Naive B cell (primary cell): Measurements from ENCODE around the gene NCKAP5. TPM values are rescaled to one million over a fixed set of nuclear protein-coding genes. Genes with fewer than 3 reads are reported as not detected.
A peak's percentile ranks its signal among the peaks of the same experiment; 100 is the strongest.

Experiments
- ATAC-seq, 2 donors: fragments of 150-1000 bp; cut with Tn5 transposase; 2 replicates each; pipeline ENCODE4 v1.10.0; 2021; ENCODE audit warnings: low read depth in 2 of 2, mild to moderate bottlenecking in 2 of 2, moderate library complexity in 2 of 2
- DNase-seq: peaks from one replicate; pipeline ENCODE4 v3.0.0; 2022
- H3K27ac Mint-ChIP-seq, 6 donors: one replicate each; pipeline ENCODE4 v1.8.0; 2020 to 2022; ENCODE audit warnings: mild to moderate bottlenecking in 6 of 6, mixed read lengths in 6 of 6, moderate library complexity in 5 of 6, inconsistent platforms in 2 of 6
- H3K27me3 Mint-ChIP-seq, 3 donors: one replicate each; pipeline ENCODE4 v1.8.0; 2021 to 2022; ENCODE audit warnings: mixed read lengths in 3 of 3, mild to moderate bottlenecking in 1 of 3
- H3K36me3 Mint-ChIP-seq, 2 donors: one replicate each; pipeline ENCODE4 v1.8.0; 2020 to 2022; ENCODE audit warnings: mixed read lengths in 2 of 2, inconsistent platforms in 1 of 2, mild to moderate bottlenecking in 1 of 2
- H3K4me1 Mint-ChIP-seq, 3 donors: one replicate each; pipeline ENCODE4 v1.8.0; 2020 to 2022; ENCODE audit warnings: mixed read lengths in 3 of 3, inconsistent platforms in 1 of 3, mild to moderate bottlenecking in 1 of 3, moderate library complexity in 1 of 3
- H3K4me3 Mint-ChIP-seq, 8 donors: one replicate each; pipeline ENCODE4 v1.8.0; 2020 to 2022; ENCODE audit warnings: mild to moderate bottlenecking in 8 of 8, mixed read lengths in 8 of 8, moderate library complexity in 8 of 8, inconsistent platforms in 2 of 8
- H3K9me3 Mint-ChIP-seq, 7 donors: one replicate each; pipeline ENCODE4 v1.8.0; 2020 to 2022; ENCODE audit warnings: mixed read lengths in 7 of 7, mild to moderate bottlenecking in 5 of 7, inconsistent platforms in 2 of 7, moderate library complexity in 1 of 7
- polyA plus RNA-seq, 6 donors: library from polyadenylated mRNA; unstranded; fragments of 300-500 nt; fragmentation: Illumina TruSeq; gene quantifications; one replicate each; pipeline ENCODE4 v1.2.3, GENCODE V29; 2021; ENCODE audit warnings: low read depth in 6 of 6

The NCKAP5 gene
- polyA plus RNA-seq, 6 donors from 2014 or later: 0.10 to 0.21 TPM; not detected in 4

DNA sequence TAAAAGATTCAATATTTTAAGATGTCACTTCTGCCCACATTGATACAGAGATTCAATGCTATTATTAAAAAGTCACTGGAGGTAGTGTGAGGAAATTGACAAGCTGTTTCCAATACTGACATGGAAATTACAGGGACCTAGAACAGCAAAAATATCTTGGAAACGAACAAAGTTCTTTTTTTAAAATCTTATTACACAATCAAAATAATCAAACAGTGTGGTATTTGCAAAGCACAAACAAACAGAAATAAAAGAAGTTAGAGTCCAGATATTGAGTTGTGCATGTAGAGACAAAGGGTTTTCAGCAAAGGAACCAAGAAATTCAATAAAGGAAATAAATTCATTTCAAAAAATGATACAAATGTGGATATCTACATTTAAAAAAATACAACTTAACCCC, 369.6 kb downstream of the NCKAP5 start:
- Mint-ChIP-seq H3K36me3 (no peaks in the 10 kb centered on the region), H3K9me3 (peaks cover 0 to 19% (median 10%) of the 10 kb centered on the region in 7 donors), H3K4me3 (no peak overlapping the region), H3K27me3 (peaks cover 0 to 6% (median 0%) of the 10 kb centered on the region in 3 donors), H3K4me1 (no peaks in the 10 kb centered on the region), H3K27ac (no peak overlapping the region)
- ATAC-seq: no peak
- DNase-seq: no peak

- Mint-ChIP-seq H3K9me3 (peaks cover 0 to 22% (median 8%) of the 10 kb centered on the region in 7 donors), H3K27ac (no peak overlapping the region), H3K27me3 (peaks cover 0 to 6% (median 0%) of the 10 kb centered on the region in 3 donors), H3K4me3 (no peak overlapping the region), H3K4me1 (no peaks in the 10 kb centered on the region), H3K36me3 (no peaks in the 10 kb centered on the region)
- ATAC-seq (no peak), DNase-seq (no peak)
Measured at GRCh38 chr2:133197156-133197555, 371.1 kb downstream of the NCKAP5 start.

GRCh38 chr2:133194777-133195335, 373.4 kb downstream of the NCKAP5 start:
- no peak overlapping the region for H3K27ac Mint-ChIP-seq
- H3K4me1 Mint-ChIP-seq: no peaks in the 10 kb centered on the region
- H3K27me3 Mint-ChIP-seq: peaks cover 0 to 6% (median 0%) of the 10 kb centered on the region in 3 donors
- peaks cover 0 to 21% (median 12%) of the 10 kb centered on the region in 7 donors for H3K9me3 Mint-ChIP-seq
- H3K36me3 Mint-ChIP-seq: no peaks in the 10 kb centered on the region
- no peak for DNase-seq
- ATAC-seq: no peak
- no peak overlapping the region for H3K4me3 Mint-ChIP-seq

DNA sequence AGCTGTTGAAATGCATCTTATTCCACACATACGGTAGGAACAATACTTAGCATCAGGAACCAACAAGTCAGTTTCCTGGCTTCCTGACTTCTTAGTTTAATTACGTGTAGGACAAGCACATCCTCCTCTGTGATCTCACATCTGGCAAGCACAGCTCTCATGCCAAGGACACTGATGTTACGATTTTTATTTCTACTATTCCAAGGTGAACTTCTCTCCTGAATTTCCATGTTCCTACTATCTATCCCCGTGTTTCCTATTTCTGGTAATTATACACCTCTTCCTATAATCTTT, 374.0 kb downstream of the NCKAP5 start:
- ATAC-seq (no peak), DNase-seq (no peak)
- no peak overlapping the region for H3K27ac Mint-ChIP-seq
- peaks cover 0 to 23% (median 13%) of the 10 kb centered on the region in 7 donors for H3K9me3 Mint-ChIP-seq
- no peaks in the 10 kb centered on the region for H3K4me1 Mint-ChIP-seq
- H3K4me3 Mint-ChIP-seq: no peak overlapping the region
- peaks cover 0 to 6% (median 0%) of the 10 kb centered on the region in 3 donors for H3K27me3 Mint-ChIP-seq
- H3K36me3 Mint-ChIP-seq: no peaks in the 10 kb centered on the region

DNA sequence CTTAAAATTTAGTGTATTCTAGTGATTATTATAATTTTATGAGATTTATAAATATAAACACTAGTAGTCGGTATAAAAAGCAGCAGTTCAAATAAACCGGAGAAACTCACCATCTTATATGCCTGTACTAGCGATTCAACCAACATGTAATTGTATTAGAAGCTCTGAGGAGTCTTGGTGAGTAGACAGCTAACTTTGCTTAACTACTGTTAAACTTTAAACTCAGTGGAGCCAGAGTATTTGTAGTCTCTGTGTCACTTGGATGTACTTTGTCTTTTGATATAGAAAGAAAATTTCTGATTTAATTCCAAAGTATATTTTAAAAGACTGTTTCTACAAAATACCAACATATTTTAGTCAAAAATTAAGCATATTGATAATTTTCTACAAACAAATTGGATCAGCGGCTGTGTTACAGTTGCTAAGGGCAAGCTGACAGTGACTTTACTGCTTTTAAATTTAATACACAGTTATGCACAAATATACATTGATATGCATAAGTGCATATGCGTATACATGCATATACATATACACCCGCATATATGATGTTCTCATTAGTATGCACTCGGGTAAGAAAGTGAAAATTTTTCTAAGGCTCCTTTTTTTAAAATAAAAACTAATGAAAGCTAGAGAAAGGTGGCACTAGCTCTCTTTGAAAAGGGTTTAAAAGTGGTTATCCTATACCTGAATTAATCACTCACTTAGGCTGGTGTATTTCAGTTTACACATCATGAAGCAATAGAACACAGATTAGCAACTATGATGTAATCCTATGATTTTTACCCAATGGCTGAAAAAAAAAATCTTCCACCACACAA, 374.5 kb downstream of the NCKAP5 start:
- ATAC-seq (no peak), DNase-seq (no peak)
- no peaks in the 10 kb centered on the region for H3K36me3 Mint-ChIP-seq
- H3K27me3 Mint-ChIP-seq: peaks cover 0 to 7% (median 0%) of the 10 kb centered on the region in 3 donors
- H3K4me3 Mint-ChIP-seq: no peak overlapping the region
- peaks cover 0 to 25% (median 16%) of the 10 kb centered on the region in 7 donors for H3K9me3 Mint-ChIP-seq
- H3K4me1 Mint-ChIP-seq: no peaks in the 10 kb centered on the region
- H3K27ac Mint-ChIP-seq: no peak overlapping the region

GRCh38 chr2:133192028-133192427, 376.2 kb downstream of the NCKAP5 start:
- no peaks in the 10 kb centered on the region for H3K4me1 Mint-ChIP-seq

DNA sequence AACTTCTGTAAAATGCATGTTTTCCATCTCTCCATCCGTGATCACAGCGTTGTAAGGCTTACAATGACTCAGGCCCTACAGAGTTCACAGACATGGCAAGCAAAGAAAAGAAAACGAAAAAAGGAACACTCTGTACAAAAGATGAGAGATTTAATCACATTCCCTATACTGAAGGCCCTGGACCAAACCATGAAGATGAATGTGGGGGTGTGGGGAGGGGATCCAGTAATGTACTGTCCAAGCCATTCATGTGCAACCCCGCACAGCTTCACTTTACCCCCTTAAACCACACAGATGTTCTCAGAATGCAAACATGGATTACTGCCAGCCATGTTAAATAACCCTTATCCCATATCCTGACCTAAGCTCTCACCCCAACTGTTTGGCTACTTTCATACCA, 391.1 kb downstream of the NCKAP5 start:
- no peak overlapping the region for H3K4me3 Mint-ChIP-seq
- H3K27me3 Mint-ChIP-seq: peaks cover 5 to 20% (median 18%) of the 10 kb centered on the region in 3 donors
- no peaks in the 10 kb centered on the region for H3K36me3 Mint-ChIP-seq
- H3K9me3 Mint-ChIP-seq: peaks cover 0 to 8% (median 2%) of the 10 kb centered on the region in 7 donors
- H3K27ac Mint-ChIP-seq: no peak overlapping the region
- H3K4me1 Mint-ChIP-seq: no peaks in the 10 kb centered on the region
- DNase-seq: no peak
- no peak for ATAC-seq

More at GRCh38 chr2:133192028-133192427, 376.2 kb downstream of the NCKAP5 start:
- H3K36me3 Mint-ChIP-seq: no peaks in the 10 kb centered on the region
- peaks cover 0 to 28% (median 17%) of the 10 kb centered on the region in 7 donors for H3K9me3 Mint-ChIP-seq
- DNase-seq (no peak), ATAC-seq (no peak)
- no peak overlapping the region for H3K27ac Mint-ChIP-seq
- H3K4me3 Mint-ChIP-seq: no peak overlapping the region
- peaks cover 0 to 6% (median 0%) of the 10 kb centered on the region in 3 donors for H3K27me3 Mint-ChIP-seq

GRCh38 chr2:133175926-133176325, 392.3 kb downstream of the NCKAP5 start:
- H3K27ac Mint-ChIP-seq: no peak overlapping the region
- ATAC-seq (no peak), DNase-seq (no peak)
- H3K9me3 Mint-ChIP-seq: peaks cover 0 to 10% (median 2%) of the 10 kb centered on the region in 7 donors
- no peaks in the 10 kb centered on the region for H3K4me1 Mint-ChIP-seq
- H3K27me3 Mint-ChIP-seq: peaks cover 5 to 20% (median 18%) of the 10 kb centered on the region in 3 donors
- H3K36me3 Mint-ChIP-seq: no peaks in the 10 kb centered on the region
- H3K4me3 Mint-ChIP-seq: no peak overlapping the region

GRCh38 chr2:133173224-133173623, 395.0 kb downstream of the NCKAP5 start:
- DNase-seq (no peak), ATAC-seq (no peak)
- H3K27ac Mint-ChIP-seq: no peak overlapping the region
- H3K27me3 Mint-ChIP-seq: peaks cover 9 to 28% (median 27%) of the 10 kb centered on the region in 3 donors
- no peak overlapping the region for H3K4me3 Mint-ChIP-seq
- H3K4me1 Mint-ChIP-seq: no peaks in the 10 kb centered on the region
- H3K36me3 Mint-ChIP-seq: no peaks in the 10 kb centered on the region
- peaks cover 0 to 10% (median 2%) of the 10 kb centered on the region in 7 donors for H3K9me3 Mint-ChIP-seq

GRCh38 chr2:133171393-133172004, 396.8 kb downstream of the NCKAP5 start:
- DNase-seq: peak; percentile 3
- ATAC-seq: no peak
- no peaks in the 10 kb centered on the region for H3K4me1 Mint-ChIP-seq
- no peaks in the 10 kb centered on the region for H3K36me3 Mint-ChIP-seq
- H3K27me3 Mint-ChIP-seq: peaks cover 9 to 20% (median 16%) of the 10 kb centered on the region in 3 donors
- peaks cover 0 to 10% (median 2%) of the 10 kb centered on the region in 7 donors for H3K9me3 Mint-ChIP-seq
- no peak overlapping the region for H3K27ac Mint-ChIP-seq
- H3K4me3 Mint-ChIP-seq: no peak overlapping the region

DNA sequence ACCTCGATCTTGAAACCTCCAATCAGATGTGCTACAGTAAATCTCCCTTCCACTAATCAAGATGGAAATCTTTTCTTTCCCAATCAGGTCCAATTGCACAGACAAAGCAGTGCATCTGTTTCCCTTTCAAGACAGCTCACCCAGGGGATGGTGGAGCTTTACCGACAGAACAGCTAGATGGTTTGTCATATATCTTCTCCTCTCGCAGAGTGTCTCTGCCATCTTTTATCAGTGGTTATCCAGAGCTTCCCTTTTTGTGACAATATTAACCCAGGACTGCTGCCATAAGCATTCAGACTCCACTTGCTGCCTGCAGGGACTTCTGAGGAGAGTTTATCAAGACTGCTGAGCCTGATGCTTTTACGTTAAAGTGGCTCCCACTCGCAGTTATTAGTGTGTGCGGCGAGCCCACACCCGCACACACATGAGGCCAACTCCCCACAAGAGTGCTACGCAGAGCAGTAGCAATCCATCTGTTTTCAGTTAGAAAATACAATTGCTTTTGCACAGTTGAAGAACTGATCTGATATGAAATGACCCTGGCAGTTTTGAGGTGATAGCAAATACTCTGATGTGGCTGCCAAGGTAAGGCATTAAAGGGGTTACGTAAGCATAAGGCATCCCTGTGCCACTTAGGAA, 398.9 kb downstream of the NCKAP5 start:
- H3K4me1 Mint-ChIP-seq: no peaks in the 10 kb centered on the region
- DNase-seq (no peak), ATAC-seq (no peak)
- no peaks in the 10 kb centered on the region for H3K36me3 Mint-ChIP-seq
- H3K27ac Mint-ChIP-seq: no peak overlapping the region
- peaks cover 4 to 15% (median 10%) of the 10 kb centered on the region in 3 donors for H3K27me3 Mint-ChIP-seq
- no peak overlapping the region for H3K4me3 Mint-ChIP-seq
- peaks cover 0 to 10% (median 2%) of the 10 kb centered on the region in 7 donors for H3K9me3 Mint-ChIP-seq

- no peak overlapping the region for H3K4me3 Mint-ChIP-seq
- DNase-seq (no peak), ATAC-seq (no peak)
- H3K9me3 Mint-ChIP-seq: peaks cover 0 to 10% (median 2%) of the 10 kb centered on the region in 7 donors
- H3K27ac Mint-ChIP-seq: no peak overlapping the region
- no peaks in the 10 kb centered on the region for H3K36me3 Mint-ChIP-seq
- no peaks in the 10 kb centered on the region for H3K4me1 Mint-ChIP-seq
- H3K27me3 Mint-ChIP-seq: peaks cover 4 to 9% (median 6%) of the 10 kb centered on the region in 3 donors
Measured at GRCh38 chr2:133167990-133168389, 400.3 kb downstream of the NCKAP5 start.

GRCh38 chr2:133167223-133167622, 401.0 kb downstream of the NCKAP5 start:
- Mint-ChIP-seq H3K36me3 (no peaks in the 10 kb centered on the region), H3K9me3 (peaks cover 0 to 10% (median under 1%) of the 10 kb centered on the region in 7 donors), H3K27me3 (peaks cover 4 to 9% (median 6%) of the 10 kb centered on the region in 3 donors), H3K27ac (no peak overlapping the region), H3K4me1 (no peaks in the 10 kb centered on the region), H3K4me3 (no peak overlapping the region)
- ATAC-seq (no peak), DNase-seq (no peak)
